ENCODE results near the gene ACLY.

The ACLY gene

DNA sequence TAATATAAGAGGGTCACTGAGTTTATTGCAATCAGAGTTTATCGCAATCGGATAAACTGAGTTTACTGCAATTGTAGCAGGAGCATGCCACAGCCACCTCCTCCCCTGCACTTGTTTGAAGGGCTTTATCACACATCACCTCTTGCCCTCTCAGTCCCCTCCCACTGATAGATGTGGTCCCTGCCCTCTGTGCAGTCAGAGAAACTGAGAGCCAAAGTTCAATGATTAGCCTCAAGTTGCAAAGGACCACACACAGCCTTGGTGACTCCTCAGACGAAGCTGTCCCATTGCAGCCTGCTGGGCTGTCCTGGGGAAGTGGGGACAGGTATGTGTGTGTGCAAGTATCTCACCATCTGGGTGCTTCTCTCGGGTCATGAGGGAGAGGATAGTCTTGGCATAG is 13.6 kb downstream of the ACLY start:
- in situ Hi-C loops (cut with MboI; ENCODE audit: low pct_unique_long_range_greater_than_20kb, low sequenced_read_pairs, unreplicated experiment): no loop called here
- DNase-seq (ENCODE audit: low spot score): no peak
- TF ChIP-seq, protein P1, sequence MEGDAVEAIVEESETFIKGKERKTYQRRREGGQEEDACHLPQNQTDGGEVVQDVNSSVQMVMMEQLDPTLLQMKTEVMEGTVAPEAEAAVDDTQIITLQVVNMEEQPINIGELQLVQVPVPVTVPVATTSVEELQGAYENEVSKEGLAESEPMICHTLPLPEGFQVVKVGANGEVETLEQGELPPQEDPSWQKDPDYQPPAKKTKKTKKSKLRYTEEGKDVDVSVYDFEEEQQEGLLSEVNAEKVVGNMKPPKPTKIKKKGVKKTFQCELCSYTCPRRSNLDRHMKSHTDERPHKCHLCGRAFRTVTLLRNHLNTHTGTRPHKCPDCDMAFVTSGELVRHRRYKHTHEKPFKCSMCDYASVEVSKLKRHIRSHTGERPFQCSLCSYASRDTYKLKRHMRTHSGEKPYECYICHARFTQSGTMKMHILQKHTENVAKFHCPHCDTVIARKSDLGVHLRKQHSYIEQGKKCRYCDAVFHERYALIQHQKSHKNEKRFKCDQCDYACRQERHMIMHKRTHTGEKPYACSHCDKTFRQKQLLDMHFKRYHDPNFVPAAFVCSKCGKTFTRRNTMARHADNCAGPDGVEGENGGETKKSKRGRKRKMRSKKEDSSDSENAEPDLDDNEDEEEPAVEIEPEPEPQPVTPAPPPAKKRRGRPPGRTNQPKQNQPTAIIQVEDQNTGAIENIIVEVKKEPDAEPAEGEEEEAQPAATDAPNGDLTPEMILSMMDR (IDR thresholded peaks at IDR 0.05; ENCODE audit: extremely low read depth, insufficient read depth, missing control alignments): no peak

DNA sequence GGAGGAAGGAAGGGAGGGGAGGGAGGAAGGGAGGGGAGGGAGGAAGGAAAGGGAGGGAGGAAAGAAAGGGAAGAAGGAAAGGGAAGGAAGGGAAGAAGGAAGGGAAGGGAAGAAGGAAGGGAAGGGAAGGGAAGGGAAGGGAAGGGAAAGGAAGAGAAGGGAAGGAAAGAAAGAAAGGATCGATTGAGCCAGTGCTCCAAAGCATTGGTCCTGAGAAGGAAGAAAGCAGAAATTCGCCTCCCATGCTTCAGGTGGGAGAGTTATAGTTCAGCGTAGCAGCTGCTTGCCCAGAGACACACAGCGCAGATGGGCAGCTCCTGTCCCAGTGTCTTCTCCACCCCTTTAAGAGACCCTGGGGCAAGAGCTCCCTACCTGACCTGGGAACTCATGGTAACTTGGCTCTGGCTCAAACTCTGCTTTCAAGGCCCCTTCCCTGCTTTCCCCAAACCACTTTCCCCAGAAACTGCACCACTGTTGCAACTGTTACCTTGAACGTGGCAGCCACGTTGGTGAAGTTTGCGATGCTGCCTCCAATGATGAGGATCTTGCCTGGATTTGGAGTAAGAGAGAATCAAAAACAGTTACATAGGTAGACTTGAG is 14.4 kb downstream of the ACLY start:
- in situ Hi-C loops (cut with MboI; ENCODE audit: low pct_unique_long_range_greater_than_20kb, low sequenced_read_pairs, unreplicated experiment): no loop called here
- TF ChIP-seq, protein P1 (IDR thresholded peaks at IDR 0.05; ENCODE audit: extremely low read depth, insufficient read depth, missing control alignments): no peak

DNA sequence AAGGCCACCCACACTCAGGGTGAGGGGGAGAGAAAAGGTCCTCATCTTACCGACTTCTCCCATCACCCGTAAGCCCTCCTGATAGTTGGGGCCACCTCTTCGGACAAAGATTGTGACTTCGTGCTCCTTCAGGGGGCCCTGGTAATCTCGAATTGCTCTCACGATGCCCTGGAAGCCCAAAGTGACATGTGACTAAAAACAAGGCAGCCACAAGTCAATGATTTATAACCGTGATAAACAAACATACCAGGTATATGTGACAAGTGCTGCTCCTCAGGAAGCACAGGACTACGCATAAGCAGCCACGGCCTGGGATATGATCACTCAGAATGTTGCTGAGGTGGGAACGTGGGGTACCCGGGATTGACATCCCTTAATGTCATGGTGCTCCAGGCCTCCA is 17.1 kb downstream of the ACLY start:
- TF ChIP-seq, protein P1 (IDR thresholded peaks at IDR 0.05; ENCODE audit: extremely low read depth, insufficient read depth, missing control alignments): no peak
- no peak for DNase-seq (ENCODE audit: low spot score)
- in situ Hi-C loops (cut with MboI; ENCODE audit: low pct_unique_long_range_greater_than_20kb, low sequenced_read_pairs, unreplicated experiment): no loop called here

More for the DNA sequence above, 14.4 kb downstream of the ACLY start:
- DNase-seq (ENCODE audit: low spot score): no peak

DNA sequence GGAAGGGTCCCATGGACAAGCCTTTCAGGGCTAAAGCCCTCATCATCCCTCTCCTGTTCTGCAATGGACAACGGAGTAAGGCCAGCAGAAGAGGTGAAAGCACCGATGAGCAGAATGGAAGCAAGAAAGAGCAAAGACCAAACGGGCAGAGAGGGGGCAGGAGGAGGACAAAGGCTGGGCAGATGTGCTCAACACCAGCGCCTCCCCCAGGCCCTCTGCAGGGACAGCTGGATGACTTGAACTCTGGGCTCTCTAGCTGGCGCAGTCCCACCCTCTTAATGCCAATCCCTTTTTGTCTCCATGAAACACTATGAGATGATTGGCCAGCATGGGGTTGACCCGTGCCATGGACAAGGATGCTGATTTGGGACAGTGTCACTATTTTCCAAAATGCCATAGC is 22.0 kb downstream of the ACLY start:
- in situ Hi-C loops (cut with MboI; ENCODE audit: low pct_unique_long_range_greater_than_20kb, low sequenced_read_pairs, unreplicated experiment): no loop called here
- DNase-seq (ENCODE audit: low spot score): no peak
- TF ChIP-seq, protein P1 (IDR thresholded peaks at IDR 0.05; ENCODE audit: extremely low read depth, insufficient read depth, missing control alignments): no peak

DNA sequence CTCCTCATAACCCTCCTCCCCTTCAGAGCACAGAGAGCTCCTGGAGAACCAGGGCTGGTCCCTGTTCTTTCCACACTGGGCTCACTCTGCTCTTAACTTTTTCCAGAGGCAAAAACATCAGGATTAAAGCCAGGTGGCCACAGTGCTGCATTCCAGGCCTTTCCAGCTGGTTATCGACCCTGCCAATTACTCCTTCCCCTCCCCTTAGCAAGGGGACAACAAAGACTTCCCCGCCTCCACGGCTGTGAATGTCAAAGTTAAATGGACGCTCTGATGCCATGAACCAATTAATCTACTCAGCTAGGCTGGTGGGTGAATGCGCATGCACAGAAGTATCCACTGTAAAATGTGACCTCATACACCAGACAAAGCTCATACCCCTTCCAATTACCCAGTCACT is 23.1 kb downstream of the ACLY start:
- in situ Hi-C loops (cut with MboI; ENCODE audit: low pct_unique_long_range_greater_than_20kb, low sequenced_read_pairs, unreplicated experiment): no loop called here
- no peak for DNase-seq (ENCODE audit: low spot score)
- TF ChIP-seq, protein P1 (IDR thresholded peaks at IDR 0.05; ENCODE audit: extremely low read depth, insufficient read depth, missing control alignments): no peak

DNA sequence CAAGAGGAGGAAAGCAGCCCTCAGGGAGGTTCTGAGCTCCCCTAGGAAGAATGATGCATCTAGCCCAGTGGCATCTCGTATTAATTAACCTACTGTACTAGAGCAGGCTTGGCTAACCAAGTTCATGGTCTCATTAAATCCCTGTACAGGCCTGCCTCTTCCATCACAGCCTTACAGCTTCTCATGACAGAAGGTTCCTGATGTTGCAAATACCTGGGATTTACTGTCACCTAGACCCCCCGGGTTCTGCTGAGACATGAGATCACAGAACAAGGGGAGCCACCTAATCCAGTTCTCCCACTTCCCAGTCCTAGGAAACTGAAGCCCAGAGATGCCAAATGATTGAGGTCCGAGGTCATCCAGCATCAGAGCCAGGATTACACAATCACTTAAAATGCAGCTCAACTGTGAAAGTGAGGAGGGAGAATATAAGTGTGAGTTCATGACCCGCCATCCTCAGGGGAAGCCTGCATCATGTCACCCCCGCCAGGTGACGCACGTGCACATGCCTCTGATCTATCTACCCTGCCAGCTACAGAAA is 23.9 kb downstream of the ACLY start:
- DNase-seq (ENCODE audit: low spot score): no peak
- in situ Hi-C loops (cut with MboI; ENCODE audit: low pct_unique_long_range_greater_than_20kb, low sequenced_read_pairs, unreplicated experiment): no loop called here
- TF ChIP-seq, protein P1 (IDR thresholded peaks at IDR 0.05; ENCODE audit: extremely low read depth, insufficient read depth, missing control alignments): no peak

All from GM13977 (cell line).